Activated naive CD4-positive, alpha-beta T cell treated with anti-CD3 and anti-CD28 coated beads, Interleukin-2, amount 50 U/mL, for 24 hours (primary cell): Measurements from ENCODE around the gene ATP6V1C2.

Experiments
- H3K27ac Mint-ChIP-seq: one replicate; pipeline ENCODE4 v1.8.0; 2021; ENCODE audit warnings: mild to moderate bottlenecking, mixed read lengths
- H3K27me3 Mint-ChIP-seq: one replicate; pipeline ENCODE4 v1.8.0; 2021; ENCODE audit warnings: mixed read lengths
- H3K36me3 Mint-ChIP-seq: one replicate; pipeline ENCODE4 v1.8.0; 2021; ENCODE audit warnings: mixed read lengths
- H3K4me1 Mint-ChIP-seq: one replicate; pipeline ENCODE4 v1.8.0; 2021; ENCODE audit warnings: mixed read lengths
- H3K4me3 Mint-ChIP-seq: one replicate; pipeline ENCODE4 v1.8.0; 2021; ENCODE audit warnings: mild to moderate bottlenecking, mixed read lengths
- H3K9me3 Mint-ChIP-seq: one replicate; pipeline ENCODE4 v1.8.0; 2021; ENCODE audit warnings: mixed read lengths

ATP6V1C2 gene

GRCh38 chr2:10820562-10820961 lies 99.1 kb downstream of the ATP6V1C2 start:
- Mint-ChIP-seq H3K27me3 (peaks cover 10% of the 10 kb centered on the region), H3K4me3 (no peak overlapping the region), H3K27ac (no peak overlapping the region), H3K9me3 (no peaks in the 10 kb centered on the region), H3K36me3 (no peaks in the 10 kb centered on the region), H3K4me1 (no peaks in the 10 kb centered on the region)

GRCh38 chr2:10820978-10821695 lies 99.7 kb downstream of the ATP6V1C2 start:
- Mint-ChIP-seq H3K36me3 (no peaks in the 10 kb centered on the region), H3K27me3 (peaks cover 10% of the 10 kb centered on the region), H3K27ac (no peak overlapping the region), H3K4me1 (no peaks in the 10 kb centered on the region), H3K4me3 (no peak overlapping the region), H3K9me3 (no peaks in the 10 kb centered on the region)

GRCh38 chr2:10824191-10824590 lies 102.8 kb downstream of the ATP6V1C2 start:
- Mint-ChIP-seq H3K27me3 (peaks cover 10% of the 10 kb centered on the region), H3K4me3 (no peak overlapping the region), H3K36me3 (no peaks in the 10 kb centered on the region), H3K9me3 (no peaks in the 10 kb centered on the region), H3K4me1 (no peaks in the 10 kb centered on the region), H3K27ac (no peak overlapping the region)

- H3K9me3 Mint-ChIP-seq, result no peaks in the 10 kb centered on the region
- H3K4me1 Mint-ChIP-seq, result no peaks in the 10 kb centered on the region
- no peak overlapping the region for H3K4me3 Mint-ChIP-seq
- H3K27me3 Mint-ChIP-seq, result peaks cover 6% of the 10 kb centered on the region
- H3K36me3 Mint-ChIP-seq, result no peaks in the 10 kb centered on the region
- no peak overlapping the region for H3K27ac Mint-ChIP-seq
Observed at GRCh38 chr2:10826026-10826425, 104.6 kb downstream of the ATP6V1C2 start.

GRCh38 chr2:10826625-10827024 lies 105.2 kb downstream of the ATP6V1C2 start:
- H3K27me3 Mint-ChIP-seq, result peaks cover 6% of the 10 kb centered on the region
- H3K9me3 Mint-ChIP-seq, result no peaks in the 10 kb centered on the region
- no peak overlapping the region for H3K4me3 Mint-ChIP-seq
- no peaks in the 10 kb centered on the region for H3K36me3 Mint-ChIP-seq
- H3K27ac Mint-ChIP-seq, result no peak overlapping the region
- no peaks in the 10 kb centered on the region for H3K4me1 Mint-ChIP-seq

- no peaks in the 10 kb centered on the region for H3K9me3 Mint-ChIP-seq
- no peak overlapping the region for H3K4me3 Mint-ChIP-seq
- H3K36me3 Mint-ChIP-seq, result no peaks in the 10 kb centered on the region
- no peak overlapping the region for H3K27ac Mint-ChIP-seq
- H3K4me1 Mint-ChIP-seq, result peaks cover 6% of the 10 kb centered on the region
- peaks cover 10% of the 10 kb centered on the region for H3K27me3 Mint-ChIP-seq
Observed at GRCh38 chr2:10828346-10828745, 106.9 kb downstream of the ATP6V1C2 start.

- H3K36me3 Mint-ChIP-seq, result no peaks in the 10 kb centered on the region
- H3K9me3 Mint-ChIP-seq, result no peaks in the 10 kb centered on the region
- H3K4me3 Mint-ChIP-seq, result no peak overlapping the region
- no peak overlapping the region for H3K27ac Mint-ChIP-seq
- peaks cover 6% of the 10 kb centered on the region for H3K4me1 Mint-ChIP-seq
- peaks cover 10% of the 10 kb centered on the region for H3K27me3 Mint-ChIP-seq
Observed at GRCh38 chr2:10829299-10829698, 107.9 kb downstream of the ATP6V1C2 start.

- Mint-ChIP-seq H3K36me3 (no peaks in the 10 kb centered on the region), H3K4me1 (peaks cover 6% of the 10 kb centered on the region), H3K9me3 (no peaks in the 10 kb centered on the region), H3K27ac (no peak overlapping the region), H3K4me3 (no peak overlapping the region), H3K27me3 (peaks cover 7% of the 10 kb centered on the region)
Observed at GRCh38 chr2:10830203-10830602, 108.8 kb downstream of the ATP6V1C2 start.

- H3K4me3 Mint-ChIP-seq, result no peak overlapping the region
Observed at GRCh38 chr2:10830641-10831399, 109.4 kb downstream of the ATP6V1C2 start.

GRCh38 chr2:10831400-10831985 lies 110.1 kb downstream of the ATP6V1C2 start:
- Mint-ChIP-seq H3K27me3 (peaks cover 4% of the 10 kb centered on the region), H3K4me3 (no peak overlapping the region), H3K4me1 (peaks cover 6% of the 10 kb centered on the region), H3K27ac (no peak overlapping the region), H3K9me3 (no peaks in the 10 kb centered on the region), H3K36me3 (no peaks in the 10 kb centered on the region)

More at GRCh38 chr2:10830641-10831399, 109.4 kb downstream of the ATP6V1C2 start:
- H3K9me3 Mint-ChIP-seq, result no peaks in the 10 kb centered on the region
- H3K4me1 Mint-ChIP-seq, result peaks cover 6% of the 10 kb centered on the region
- no peak overlapping the region for H3K27ac Mint-ChIP-seq
- H3K36me3 Mint-ChIP-seq, result no peaks in the 10 kb centered on the region
- peaks cover 4% of the 10 kb centered on the region for H3K27me3 Mint-ChIP-seq

GRCh38 chr2:10832203-10832936 lies 110.9 kb downstream of the ATP6V1C2 start:
- H3K4me1 Mint-ChIP-seq, result peaks cover 6% of the 10 kb centered on the region
- H3K36me3 Mint-ChIP-seq, result no peaks in the 10 kb centered on the region
- peak overlapping the region; percentile 33 for H3K4me3 Mint-ChIP-seq
- peaks cover 4% of the 10 kb centered on the region for H3K27me3 Mint-ChIP-seq
- no peak overlapping the region for H3K27ac Mint-ChIP-seq
- no peaks in the 10 kb centered on the region for H3K9me3 Mint-ChIP-seq

- Mint-ChIP-seq H3K4me3 (no peak overlapping the region), H3K27me3 (peaks cover 6% of the 10 kb centered on the region), H3K27ac (no peak overlapping the region), H3K9me3 (no peaks in the 10 kb centered on the region), H3K4me1 (peaks cover 6% of the 10 kb centered on the region), H3K36me3 (no peaks in the 10 kb centered on the region)
Observed at GRCh38 chr2:10833021-10833420, 111.6 kb downstream of the ATP6V1C2 start.

GRCh38 chr2:10834068-10834655 lies 112.7 kb downstream of the ATP6V1C2 start:
- Mint-ChIP-seq H3K36me3 (no peaks in the 10 kb centered on the region), H3K9me3 (no peaks in the 10 kb centered on the region), H3K4me3 (no peak overlapping the region), H3K4me1 (peaks cover 6% of the 10 kb centered on the region), H3K27ac (no peak overlapping the region), H3K27me3 (peaks cover 6% of the 10 kb centered on the region)
